Stimulated activated CD8-positive, alpha-beta memory T cell treated with anti-CD3 and anti-CD28 coated beads, Interleukin-4, amount 100 ng/mL, for 48 hours (primary cell): ENCODE measurements around the gene FGF12.
A peak's percentile ranks its signal among the peaks of the same experiment; 100 is the strongest.

Source experiments
- DNase-seq: peaks from one replicate; pipeline ENCODE4 v3.0.0-alpha.2; 2020

The FGF12 gene

DNA sequence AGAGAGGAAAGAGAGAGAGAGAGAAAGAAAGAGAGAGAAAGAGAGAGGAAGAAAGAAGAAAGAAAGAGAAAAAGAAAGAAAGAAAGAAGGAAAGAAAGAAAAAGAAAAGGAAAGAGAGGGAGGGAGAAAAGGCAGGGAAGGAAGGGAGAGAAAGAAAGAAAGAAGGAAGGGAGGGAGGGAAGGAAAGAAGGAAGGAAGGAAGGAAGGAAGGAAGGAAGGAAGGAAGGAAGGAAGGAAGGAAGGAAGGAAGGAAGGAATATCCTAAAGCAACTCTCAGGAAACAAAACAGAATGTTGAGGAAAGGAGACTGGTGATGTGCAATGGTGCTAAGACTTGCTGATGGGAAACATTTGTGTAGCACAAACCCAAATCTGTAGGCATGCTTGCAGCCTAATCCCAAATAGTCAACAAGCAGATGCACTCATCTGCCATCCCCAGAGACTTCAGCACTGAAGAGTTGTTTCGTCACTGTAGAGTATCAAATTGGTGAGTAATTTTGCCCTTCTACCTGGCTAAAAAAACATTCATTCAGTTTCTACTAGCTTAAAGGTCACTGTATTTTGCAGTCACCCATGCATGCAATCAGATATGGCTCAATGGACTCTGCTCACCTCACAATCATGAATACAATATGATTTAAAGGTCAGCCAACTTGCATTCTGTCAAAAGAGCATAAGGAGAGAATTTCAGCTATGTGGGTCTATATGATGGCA lies 480.3 kb downstream of the FGF12 start:
- no peak for DNase-seq

GRCh38 chr3:192244591-192244990 lies 482.8 kb downstream of the FGF12 start:
- DNase-seq, result no peak

- no peak for DNase-seq
These were observed 487.4 kb downstream of the FGF12 start for GRCh38 chr3:192239956-192240355.

- no peak for DNase-seq
These were observed 489.2 kb downstream of the FGF12 start for GRCh38 chr3:192237992-192238608.

GRCh38 chr3:192229866-192230265 lies 497.5 kb downstream of the FGF12 start:
- DNase-seq, result no peak

GRCh38 chr3:192224634-192225155 lies 502.6 kb downstream of the FGF12 start:
- no peak for DNase-seq

GRCh38 chr3:192223815-192224214 lies 503.5 kb downstream of the FGF12 start:
- DNase-seq, result no peak

DNA sequence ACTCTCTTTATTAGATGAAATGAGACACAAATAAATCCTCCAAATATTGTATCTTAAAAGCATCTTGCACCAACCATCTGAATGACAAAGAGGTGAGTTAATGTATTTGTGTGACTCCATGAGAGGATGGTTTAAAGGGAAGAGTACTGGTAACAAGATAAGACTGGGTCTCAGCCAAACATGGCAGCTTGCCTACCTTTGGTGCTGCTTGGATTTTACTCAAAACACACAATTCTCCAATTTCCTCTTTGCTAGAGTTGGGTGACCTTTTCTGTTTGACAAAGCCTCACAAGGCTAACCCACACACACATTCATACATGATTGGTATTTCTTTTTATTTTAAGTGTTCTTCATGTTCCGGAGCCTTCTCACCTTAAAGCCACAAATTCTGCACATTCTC lies 506.4 kb downstream of the FGF12 start:
- DNase-seq, result no peak

- no peak for DNase-seq
These were observed 507.4 kb downstream of the FGF12 start for GRCh38 chr3:192219926-192220325.

DNA sequence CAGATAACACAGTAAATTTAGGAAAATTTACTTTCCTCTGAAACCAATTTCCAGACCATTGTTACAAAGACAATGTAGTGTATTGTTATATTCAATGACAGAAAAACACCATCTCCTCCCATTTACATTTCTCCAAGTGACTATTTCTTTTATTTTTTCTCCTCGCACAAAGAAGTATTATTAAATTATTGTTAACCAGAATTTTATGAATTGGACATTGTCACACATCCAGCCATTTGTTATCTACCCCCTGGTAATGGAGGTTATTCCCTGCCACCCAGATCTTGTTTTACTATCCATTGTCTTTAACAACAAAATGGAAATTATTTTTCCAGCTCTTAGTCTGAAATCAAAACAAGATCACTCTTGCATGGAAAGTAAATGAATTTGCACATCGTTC lies 511.3 kb downstream of the FGF12 start:
- no peak for DNase-seq

DNA sequence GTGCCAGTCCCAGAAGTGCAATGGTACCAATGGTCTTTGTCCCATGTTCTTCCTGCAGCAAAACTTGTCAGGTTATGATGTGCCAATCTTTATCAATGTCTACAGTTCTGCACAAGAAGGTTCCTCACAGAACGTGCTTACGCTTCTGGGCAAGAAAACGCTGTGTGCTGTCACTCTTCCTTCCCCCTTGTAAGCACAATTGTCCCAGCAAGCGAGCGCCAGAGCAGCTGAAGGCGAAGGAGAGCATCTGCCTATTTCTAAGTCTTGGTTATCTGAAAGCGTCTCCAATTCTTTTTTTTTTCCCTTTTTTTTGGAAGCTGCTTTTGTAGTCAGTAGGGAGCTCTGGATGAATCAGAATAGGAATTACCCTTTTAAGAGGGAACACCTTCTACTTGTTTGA lies 514.4 kb downstream of the FGF12 start:
- DNase-seq, result no peak

DNA sequence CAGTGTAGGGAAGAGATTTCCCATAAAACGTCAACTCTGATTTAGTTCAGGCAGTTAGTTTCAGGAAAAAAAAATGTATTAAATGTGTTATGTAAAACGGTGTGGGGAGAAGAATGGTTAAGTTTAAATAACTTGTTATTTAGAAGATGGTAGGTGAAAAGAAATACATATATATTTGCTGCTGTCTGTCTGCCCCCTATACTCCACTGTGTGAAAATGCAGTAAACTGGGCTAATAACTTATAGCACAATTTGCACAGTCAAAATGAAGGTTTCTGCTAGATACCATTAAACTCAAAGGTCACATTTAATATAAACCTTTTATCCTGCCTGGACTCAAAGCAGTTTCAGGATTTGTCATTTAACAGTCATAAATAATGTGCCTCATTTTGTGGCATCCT lies 515.0 kb downstream of the FGF12 start:
- no peak for DNase-seq

- DNase-seq, result no peak
These were observed 519.7 kb downstream of the FGF12 start for GRCh38 chr3:192207651-192208050.

GRCh38 chr3:192207239-192207638 lies 520.1 kb downstream of the FGF12 start:
- DNase-seq, result no peak

DNA sequence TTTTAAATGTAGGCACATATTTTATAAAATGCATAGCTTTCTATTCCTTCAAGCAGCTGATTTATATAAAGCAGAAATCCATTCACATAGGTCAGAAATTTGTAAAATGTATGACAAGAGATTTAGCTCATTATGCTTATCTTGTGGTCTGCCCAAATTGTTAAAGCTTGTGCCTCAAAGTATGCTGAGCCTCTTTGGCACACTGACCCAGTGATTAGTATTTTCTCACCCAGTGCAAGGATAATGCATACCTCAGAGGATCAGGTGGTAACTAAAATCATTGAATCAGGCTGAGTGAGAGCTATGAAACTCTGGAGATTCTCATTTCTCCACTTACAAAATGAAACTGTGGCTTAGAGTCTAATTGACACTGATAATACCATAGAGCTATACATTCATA lies 533.3 kb downstream of the FGF12 start:
- no peak for DNase-seq

DNA sequence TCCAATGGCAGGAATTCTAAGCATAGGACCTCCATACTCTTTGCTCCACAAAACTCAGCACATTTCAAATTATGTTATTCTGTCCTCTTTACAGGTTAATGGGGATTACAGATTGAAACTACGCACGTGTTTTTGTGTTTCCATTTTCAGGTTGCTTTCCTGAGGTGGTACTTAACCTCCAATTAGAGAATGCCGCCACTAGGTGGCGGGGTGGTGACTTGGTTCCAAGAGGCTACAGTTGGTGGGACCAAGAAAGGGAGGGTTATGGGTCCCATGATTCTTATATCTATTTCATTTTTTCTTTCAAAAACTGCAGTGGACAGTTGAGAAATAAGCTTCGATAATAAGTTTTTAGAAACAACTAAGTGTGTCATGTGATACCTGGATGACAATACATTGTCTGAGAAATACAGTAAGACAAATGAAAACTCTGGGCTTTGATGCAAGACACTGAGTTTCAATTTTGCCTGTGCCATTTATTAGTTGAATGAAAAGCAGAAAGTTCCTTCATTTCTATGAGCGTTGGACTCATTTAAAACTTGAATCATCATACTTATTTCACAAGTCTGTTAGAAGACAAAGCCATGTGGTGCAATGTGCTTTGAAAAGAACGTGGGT lies 539.0 kb downstream of the FGF12 start:
- peak; percentile 68 for DNase-seq

DNA sequence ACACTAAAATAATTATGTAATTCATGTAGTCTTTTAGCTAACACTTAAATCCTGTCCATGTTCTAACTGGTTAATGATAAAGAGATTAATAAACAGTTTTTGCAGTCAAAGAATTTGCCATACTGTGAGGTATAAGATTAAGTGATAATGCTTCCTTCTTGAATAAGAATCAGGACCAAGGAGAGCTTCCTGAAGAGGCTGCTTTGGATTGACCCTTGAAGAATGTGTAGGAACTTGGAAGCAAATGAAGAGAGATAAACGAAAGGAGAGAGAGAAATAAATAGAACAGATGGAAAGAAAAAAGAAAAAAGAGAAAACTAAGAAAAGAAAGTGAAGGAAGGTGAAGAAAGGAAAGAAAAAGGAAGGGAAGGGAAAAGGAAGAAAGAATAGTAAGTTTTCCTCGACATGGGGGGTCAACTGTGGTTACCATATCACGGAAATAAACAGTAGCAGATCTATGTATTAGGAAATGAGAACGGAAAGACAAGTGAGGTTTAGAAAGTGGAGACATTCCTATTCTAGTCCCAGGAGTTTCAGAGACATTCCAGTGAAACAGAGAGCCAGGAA lies 539.8 kb downstream of the FGF12 start:
- DNase-seq, result no peak

GRCh38 chr3:192186498-192186897 lies 540.8 kb downstream of the FGF12 start:
- DNase-seq, result no peak

DNA sequence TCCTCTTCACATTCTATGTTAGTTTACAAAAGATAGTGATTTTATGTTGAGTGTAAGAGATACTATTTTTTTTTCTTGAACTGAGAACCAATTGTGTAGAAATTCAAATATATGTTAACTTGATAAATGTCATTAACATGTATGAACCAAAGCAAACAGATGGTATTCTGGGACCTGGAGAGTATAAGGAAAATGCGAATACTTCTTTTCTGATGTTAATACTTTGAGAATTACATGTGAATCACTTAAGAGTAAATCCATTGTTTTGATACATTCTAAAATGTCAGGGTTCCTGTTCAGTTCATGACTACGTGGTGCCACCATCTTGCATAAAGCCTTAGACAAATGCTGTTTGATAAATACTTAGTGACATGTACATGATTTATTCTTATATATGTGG lies 541.3 kb downstream of the FGF12 start:
- DNase-seq, result no peak

DNA sequence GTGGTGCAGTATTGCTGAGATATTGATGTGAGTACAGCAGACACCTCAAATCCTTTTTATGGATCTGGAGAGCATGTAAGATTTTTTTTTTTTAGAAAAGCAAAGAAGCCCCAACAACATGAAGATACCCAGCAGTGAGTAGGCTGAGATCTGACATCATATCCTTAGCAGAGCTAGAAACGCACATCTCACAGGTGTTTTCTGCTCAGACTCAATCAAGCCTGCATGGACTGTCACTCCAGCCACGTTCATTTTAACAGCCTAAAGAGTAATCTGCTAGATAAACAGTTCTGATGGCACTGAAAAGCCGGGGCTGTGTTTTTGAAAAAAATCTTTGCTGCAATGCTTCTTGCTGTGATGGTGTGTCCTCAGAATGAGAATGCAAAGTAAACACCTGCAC lies 544.2 kb downstream of the FGF12 start:
- DNase-seq, result no peak

- DNase-seq, result no peak
These were observed 546.2 kb downstream of the FGF12 start for GRCh38 chr3:192181151-192181550.

DNA sequence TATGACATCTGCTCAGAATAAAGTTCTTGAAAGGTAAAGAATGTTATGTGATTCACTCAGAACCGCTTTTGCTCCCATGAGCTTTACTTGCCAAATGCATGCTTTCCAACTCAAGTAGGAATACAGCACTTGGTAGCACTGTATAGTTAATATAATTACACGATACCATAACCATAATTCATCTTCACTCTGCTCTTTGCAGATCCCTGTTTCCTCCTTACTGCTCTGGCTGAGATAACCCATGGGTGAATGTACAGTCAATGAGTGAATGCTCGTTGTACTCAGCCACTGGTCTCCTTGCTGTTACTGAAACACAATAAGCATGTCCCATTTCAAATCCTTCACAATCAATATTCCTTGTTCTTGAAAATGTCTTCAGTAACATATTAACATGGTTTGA lies 550.0 kb downstream of the FGF12 start:
- DNase-seq, result no peak

GRCh38 chr3:192174283-192174682 lies 553.1 kb downstream of the FGF12 start:
- DNase-seq, result no peak

DNA sequence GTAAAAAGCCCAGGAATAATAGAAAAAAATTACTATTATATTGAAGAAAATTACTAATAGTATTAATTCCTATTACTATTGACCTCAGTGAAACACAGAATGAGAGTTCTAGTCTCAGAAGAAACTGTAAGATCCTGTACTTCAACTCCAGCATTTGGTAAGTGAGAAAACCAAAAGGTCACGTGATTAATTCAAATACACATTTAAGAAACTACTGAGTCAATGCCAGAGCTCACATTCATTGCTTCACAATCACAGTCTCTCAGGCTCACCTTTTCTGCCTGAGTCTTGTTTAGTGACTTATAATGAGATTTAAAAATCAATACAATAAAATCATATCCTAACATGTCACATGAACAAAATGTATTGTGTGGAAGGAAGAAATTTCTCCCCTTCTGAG lies 556.1 kb downstream of the FGF12 start:
- no peak for DNase-seq
